OCI-LY1 (cell line): ENCODE data around the gene ACTA1.

Experiments
- H2AFZ ChIP-seq: fragments of 200-600 bp; sonication (generic), shearing (Covaris generic); 2 replicates; pipeline ENCODE4 v1.6.0; 2014; ENCODE audit warnings: antibody characterized with exemption, mild to moderate bottlenecking, low read length
- H3F3A ChIP-seq: fragments of 200-600 bp; sonication (generic), shearing (Covaris generic); 2 replicates; pipeline ENCODE4 v1.6.0; 2014; ENCODE audit warnings: mild to moderate bottlenecking, antibody characterized with exemption, low read length, moderate library complexity; ENCODE audit not compliant: insufficient read depth
- H3K27ac ChIP-seq: fragments of 200-600 bp; sonication (generic); 2 replicates; pipeline ENCODE4 v1.5.1; 2014; ENCODE audit warnings: low read length, mixed run types, mild to moderate bottlenecking, low read depth; ENCODE audit not compliant: poor library complexity, severe bottlenecking
- H3K27me3 ChIP-seq: fragments of 200-600 bp; sonication (generic); 2 replicates; pipeline ENCODE4 v1.6.0; 2014; ENCODE audit warnings: antibody characterized with exemption, mild to moderate bottlenecking, low read length, moderate library complexity; ENCODE audit not compliant: insufficient read depth
- H3K36me3 ChIP-seq: fragments of 200-600 bp; sonication (generic); 2 replicates; pipeline ENCODE4 v1.6.1; 2014; ENCODE audit warnings: mild to moderate bottlenecking, antibody characterized with exemption, low read length, moderate library complexity, mixed read lengths; ENCODE audit not compliant: insufficient read depth
- H3K4me1 ChIP-seq: fragments of 200-600 bp; sonication (generic); 2 replicates; pipeline ENCODE4 v1.5.1; 2014; ENCODE audit warnings: mild to moderate bottlenecking, low read length, moderate library complexity; ENCODE audit not compliant: insufficient read depth, severe bottlenecking
- H3K4me2 ChIP-seq: fragments of 200-600 bp; sonication (generic), shearing (Covaris generic); 2 replicates; pipeline ENCODE4 v1.6.1; 2014; ENCODE audit warnings: low read length
- H3K4me3 ChIP-seq: fragments of 200-600 bp; sonication (generic); 2 replicates; pipeline ENCODE4 v1.5.1; 2014; ENCODE audit warnings: low read length, low read depth, mild to moderate bottlenecking, mixed read lengths; ENCODE audit not compliant: poor library complexity, severe bottlenecking
- H3K79me2 ChIP-seq: fragments of 200-600 bp; shearing (Covaris generic); 2 replicates; pipeline ENCODE4 v1.6.1; 2016; ENCODE audit warnings: mixed run types, low read length, mixed read lengths; ENCODE audit not compliant: insufficient read depth
- H3K9ac ChIP-seq: fragments of 200-600 bp; sonication (generic), shearing (Covaris generic); 2 replicates; pipeline ENCODE4 v1.6.1; 2014; ENCODE audit warnings: mild to moderate bottlenecking, low read length, mixed read lengths
- H3K9me2 ChIP-seq: fragments of 200-600 bp; sonication (generic), shearing (Covaris generic); 2 replicates; pipeline ENCODE4 v1.6.1; 2014; ENCODE audit warnings: low read depth, mild to moderate bottlenecking, low read length, mixed read lengths
- H3K9me3 ChIP-seq: fragments of 200-600 bp; shearing (Covaris generic); 2 replicates; pipeline ENCODE4 v1.6.1; 2014; ENCODE audit warnings: low read length, mixed read lengths
- H4K20me1 ChIP-seq: fragments of 200-600 bp; sonication (generic), shearing (Covaris generic); 2 replicates; pipeline ENCODE4 v1.6.0; 2016; ENCODE audit warnings: mild to moderate bottlenecking, low read length; ENCODE audit not compliant: insufficient read depth
- EZH2 ChIP-seq: fragments of 200-600 bp; sonication (generic), shearing (Covaris generic); IDR thresholded peaks from 2 replicates; pipeline ENCODE4 v1.8.0; 2017; ENCODE audit warnings: borderline replicate concordance, mixed run types, mild to moderate bottlenecking, antibody characterized with exemption, low read length, moderate library complexity, mixed read lengths
- TF ChIP-seq, protein P1 (sequence below): fragments of 200-600 bp; sonication (generic), shearing (Covaris generic); IDR thresholded peaks from 2 replicates; pipeline ENCODE4 v1.5.1; 2017; ENCODE audit warnings: mild to moderate bottlenecking, antibody characterized with exemption, low read length, moderate library complexity, mixed read lengths

Gene ACTA1

GRCh38 chr1:229434005-229434640 is at the start of gene ACTA1:
ACTA1 (minus strand) TSS chr1:229434094; CDS start chr1:229433115, 979 bp downstream.
- Histone ChIP-seq H3K9me2 (no peaks in the 10 kb centered on the region), H2AFZ (no peak within 1 kb of the TSS), H3K79me2 (no peaks in the 10 kb centered on the region), H4K20me1 (no peaks in the 10 kb centered on the region), H3K9ac (no peak within 1 kb of the TSS), H3K4me2 (no peak within 1 kb of the TSS), H3K9me3 (no peaks in the 10 kb centered on the region), H3K4me1 (no peaks in the 10 kb centered on the region), H3F3A (no peaks in the 10 kb centered on the region), H3K4me3 (no peak within 1 kb of the TSS), H3K27me3 (no peaks in the 10 kb centered on the region), H3K27ac (no peak within 1 kb of the TSS), H3K36me3 (no peaks in the 10 kb centered on the region)
- TF ChIP-seq EZH2: no peak
- TF ChIP-seq, protein P1, sequence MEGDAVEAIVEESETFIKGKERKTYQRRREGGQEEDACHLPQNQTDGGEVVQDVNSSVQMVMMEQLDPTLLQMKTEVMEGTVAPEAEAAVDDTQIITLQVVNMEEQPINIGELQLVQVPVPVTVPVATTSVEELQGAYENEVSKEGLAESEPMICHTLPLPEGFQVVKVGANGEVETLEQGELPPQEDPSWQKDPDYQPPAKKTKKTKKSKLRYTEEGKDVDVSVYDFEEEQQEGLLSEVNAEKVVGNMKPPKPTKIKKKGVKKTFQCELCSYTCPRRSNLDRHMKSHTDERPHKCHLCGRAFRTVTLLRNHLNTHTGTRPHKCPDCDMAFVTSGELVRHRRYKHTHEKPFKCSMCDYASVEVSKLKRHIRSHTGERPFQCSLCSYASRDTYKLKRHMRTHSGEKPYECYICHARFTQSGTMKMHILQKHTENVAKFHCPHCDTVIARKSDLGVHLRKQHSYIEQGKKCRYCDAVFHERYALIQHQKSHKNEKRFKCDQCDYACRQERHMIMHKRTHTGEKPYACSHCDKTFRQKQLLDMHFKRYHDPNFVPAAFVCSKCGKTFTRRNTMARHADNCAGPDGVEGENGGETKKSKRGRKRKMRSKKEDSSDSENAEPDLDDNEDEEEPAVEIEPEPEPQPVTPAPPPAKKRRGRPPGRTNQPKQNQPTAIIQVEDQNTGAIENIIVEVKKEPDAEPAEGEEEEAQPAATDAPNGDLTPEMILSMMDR: no peak

DNA sequence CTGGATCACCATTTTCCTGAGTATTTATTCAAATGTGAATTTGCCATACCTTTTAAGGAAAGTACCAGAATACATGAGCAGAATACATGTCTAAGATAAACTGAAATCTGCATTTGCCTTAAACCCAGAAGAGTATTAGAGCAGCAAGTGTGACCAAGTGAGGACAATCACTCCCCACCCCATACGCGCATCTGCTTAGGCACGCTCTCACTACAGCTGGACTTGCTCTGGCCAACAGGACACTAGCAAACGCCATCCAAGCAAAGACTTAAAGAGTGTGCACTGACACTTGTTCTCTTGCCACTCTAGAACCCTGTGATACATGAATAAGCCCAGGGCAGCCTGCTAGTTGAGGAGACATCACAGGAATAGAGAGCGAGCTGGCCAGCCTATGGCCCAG is 48.6 kb upstream of the ACTA1 start:
- H3K9ac ChIP-seq: no peak overlapping the region
- H3K4me3 ChIP-seq: no peak overlapping the region
- H3K36me3 ChIP-seq: peaks cover 65% of the 10 kb centered on the region
- no peak overlapping the region for H3K27ac ChIP-seq
- H4K20me1 ChIP-seq: no peaks in the 10 kb centered on the region
- no peak overlapping the region for H2AFZ ChIP-seq
- H3K4me1 ChIP-seq: peaks cover 38% of the 10 kb centered on the region
- no peak overlapping the region for H3K4me2 ChIP-seq
- no peaks in the 10 kb centered on the region for H3K9me3 ChIP-seq
- no peaks in the 10 kb centered on the region for H3F3A ChIP-seq
- no peaks in the 10 kb centered on the region for H3K27me3 ChIP-seq
- H3K79me2 ChIP-seq: no peaks in the 10 kb centered on the region
- TF ChIP-seq, protein P1: no peak
- no peaks in the 10 kb centered on the region for H3K9me2 ChIP-seq

DNA sequence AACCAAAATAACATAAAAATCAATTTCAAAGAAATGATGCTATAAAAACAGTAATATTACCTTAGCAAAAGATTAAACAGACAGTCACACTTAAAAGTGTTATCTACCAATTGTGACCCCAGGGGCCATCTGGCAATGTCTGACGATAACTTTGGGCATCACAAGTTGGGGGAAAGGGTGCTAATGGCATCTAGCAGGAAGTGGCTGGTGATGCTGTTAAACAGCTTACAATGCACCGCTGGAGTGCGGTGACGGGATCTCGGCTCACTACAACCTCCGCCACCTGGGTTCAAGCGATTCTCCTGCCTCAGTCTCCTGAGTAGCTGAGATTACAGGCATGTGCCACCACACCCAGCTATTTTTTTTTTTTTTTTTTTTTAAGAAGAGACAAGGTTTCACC is 46.6 kb upstream of the ACTA1 start:
- peak overlapping the region; percentile 63 for H3K27ac ChIP-seq
- H3K4me2 ChIP-seq: peak overlapping the region; percentile 27
- no peaks in the 10 kb centered on the region for H3K9me2 ChIP-seq
- peaks cover 55% of the 10 kb centered on the region for H3K36me3 ChIP-seq
- H4K20me1 ChIP-seq: no peaks in the 10 kb centered on the region
- no peaks in the 10 kb centered on the region for H3K9me3 ChIP-seq
- H3K9ac ChIP-seq: no peak overlapping the region
- H3K4me3 ChIP-seq: peak overlapping the region; percentile 21
- no peak overlapping the region for H2AFZ ChIP-seq
- no peaks in the 10 kb centered on the region for H3K27me3 ChIP-seq
- H3F3A ChIP-seq: no peaks in the 10 kb centered on the region
- TF ChIP-seq EZH2: no peak
- TF ChIP-seq, protein P1: no peak
- peaks cover 38% of the 10 kb centered on the region for H3K4me1 ChIP-seq
- H3K79me2 ChIP-seq: no peaks in the 10 kb centered on the region
